Right cardiac atrium (tissue), 5 donors: Measurements from ENCODE around the gene LMLN. TPM values are rescaled to one million over a fixed set of nuclear protein-coding genes. Genes with fewer than 3 reads are reported as not detected.
"Not testable (repeated sequence)": the region's sequence is repeated elsewhere in the genome, so short reads cannot be mapped to it uniquely, and the experiment has no call there.

Source experiments
- ATAC-seq, 2 donors: fragments of 200-7000 bp; cut with Tn5 transposase; one replicate each; pipeline versions ENCODE4 v1.8.0 to v1.9.1; 2020; ENCODE audit warnings: moderate library complexity in 2 of 2, mild to moderate bottlenecking in 1 of 2
- DNase-seq, 3 donors: peaks; one replicate each; pipeline ENCODE4 v3.0.0-alpha.2; 2020
- H3K27ac ChIP-seq: one replicate; pipeline ENCODE4 v1.5.1; 2013; ENCODE audit warnings: mild to moderate bottlenecking, low read length, control low read depth, moderate library complexity
- H3K27me3 ChIP-seq: one replicate; pipeline ENCODE4 v1.6.1; 2013; ENCODE audit not compliant: control insufficient read depth, insufficient read depth
- H3K4me1 ChIP-seq: one replicate; pipeline ENCODE4 v1.6.1; 2013; ENCODE audit warnings: low read length; ENCODE audit not compliant: control insufficient read depth, insufficient read depth
- H3K4me3 ChIP-seq: one replicate; pipeline ENCODE4 v1.5.1; 2013; ENCODE audit warnings: low read length, control low read depth
- H3K9me3 ChIP-seq: one replicate; pipeline ENCODE4 v1.6.1; 2013; ENCODE audit warnings: low read length; ENCODE audit not compliant: control insufficient read depth
- WGBS: extraction: QIAGEN DNeasy Blood & Tissue Kit; methylation state at CpG from one replicate; pipeline ENCODE4 v1.1.7; 2013; 5-methylcytosine and 5-hydroxymethylcytosine counted together
- intact Hi-C, 4 donors: fragments of 100-400 bp; cut with DNase I; formaldehyde crosslinking; loops; one replicate each; pipeline versions ENCODE4 v1.11.0 to v1.14.0; 2022 to 2023
- long read RNA-seq, 4 donors: library from polyadenylated mRNA; unstranded; transcript quantifications; one replicate each; pipeline ENCODE4 v2.0.0, GENCODE V29; 2020 to 2021
- polyA plus RNA-seq: library from polyadenylated mRNA; stranded (reverse); fragments of 200-250 nt; gene quantifications from one replicate; pipeline ENCODE4 v1.2.3, GENCODE V29; 2013
- total RNA-seq, 4 donors: library from RNA; stranded (reverse); fragmentation: NEBNext Ultra II Directional; extraction: Animal tissue kit (Norgen Biotek cat#: 25700); gene quantifications; one replicate each; pipeline ENCODE4 v1.2.1, GENCODE V29; 2021
- donor health status: healthy with polysubstance abuse.
- donor health status: DM: no; HTN: yes; CAD: no.
- donor health status: DM: no; HTN: no; CAD: no.
- donor health status: DM: no; HTN: yes; CAD: no; lungs with severe emphysema.
- donor health status: DM: yes; HTN: yes; CAD: no.

LMLN gene
- total RNA-seq (1 to 10 TPM; 5.4 to 7.9 (median 6.5) TPM), polyA plus RNA-seq (2.6 TPM)
- long read RNA-seq, donor 1, full-length matches to known transcripts = 7 of 14 reads
- long read RNA-seq, donor 1, partial matches to known transcripts = 1 of 14 reads
- long read RNA-seq, donor 1, other reads (novel, unspliced or antisense) = 6 of 14 reads
- long read RNA-seq, donor 2, full-length matches to known transcripts = 1 of 3 reads
- long read RNA-seq, donor 2, partial matches to known transcripts = 1 of 3 reads
- long read RNA-seq, donor 2, other reads (novel, unspliced or antisense) = 1 of 3 reads
- long read RNA-seq, donor 3, full-length matches to known transcripts = 12 of 18 reads
- long read RNA-seq, donor 3, partial matches to known transcripts = 0 of 18 reads
- long read RNA-seq, donor 3, other reads (novel, unspliced or antisense) = 6 of 18 reads
- long read RNA-seq, donor 4, partial matches to known transcripts = 0 of 3 reads
- long read RNA-seq, donor 4, other reads (novel, unspliced or antisense) = 1 of 3 reads

- under 1% methylated on average over 62 of the region's 62 CpGs for WGBS
- peak within 1 kb of the TSS; percentile 53 for H3K4me3 ChIP-seq
Observed at GRCh38 chr3:197959891-197960693, at the start of gene LMLN. TSS of gene LMLN (plus strand) at chr3:197960217. CDS start at chr3:197960246, 29 bp downstream.

GRCh38 chr3:197912741-197913476 is 47.1 kb upstream of the LMLN start:
- H3K4me3 ChIP-seq = no peak overlapping the region
- intact Hi-C loops = no loop called here
- 72% methylated on average over 33 of the region's 33 CpGs for WGBS

More at GRCh38 chr3:197959891-197960693, at the start of gene LMLN:
- DNase-seq (peak; percentile 97 to 98 (median 98)), ATAC-seq (peak; percentile 98)
- H3K9me3 ChIP-seq = no peaks in the 10 kb centered on the region
- peak within 1 kb of the TSS; percentile 78 for H3K27ac ChIP-seq
- intact Hi-C loops = no loop called here
- no peaks in the 10 kb centered on the region for H3K4me1 ChIP-seq
- H3K27me3 ChIP-seq = no peaks in the 10 kb centered on the region

GRCh38 chr3:197913641-197914380 is 46.2 kb upstream of the LMLN start:
- Histone ChIP-seq H3K4me1 (no peaks in the 10 kb centered on the region), H3K27me3 (no peaks in the 10 kb centered on the region), H3K27ac (no peak overlapping the region), H3K9me3 (no peaks in the 10 kb centered on the region), H3K4me3 (no peak overlapping the region)
- ATAC-seq = no peak
- intact Hi-C loops = no loop called here
- DNase-seq = no peak
- 93% methylated on average over 12 of the region's 12 CpGs for WGBS

More at GRCh38 chr3:197912741-197913476, 47.1 kb upstream of the LMLN start:
- Histone ChIP-seq H3K9me3 (no peaks in the 10 kb centered on the region), H3K27ac (no peak overlapping the region), H3K4me1 (no peaks in the 10 kb centered on the region), H3K27me3 (no peaks in the 10 kb centered on the region)
- peak in 2 of 3 donors; percentile 61 to 67 for DNase-seq
- ATAC-seq = peak; percentile 61 to 68

- DNase-seq, H3K27me3 ChIP-seq, ATAC-seq, H3K4me1 ChIP-seq, H3K27ac ChIP-seq, H3K4me3 ChIP-seq, intact Hi-C loops, H3K9me3 ChIP-seq: not testable (repeated sequence)
- 86% methylated on average over 22 of the region's 24 CpGs for WGBS
Observed at GRCh38 chr3:197921429-197922275, 38.4 kb upstream of the LMLN start.

GRCh38 chr3:197926418-197926817 is 33.6 kb upstream of the LMLN start:
- H3K4me3 ChIP-seq = no peak overlapping the region
- ATAC-seq = peak in 1 of 2 donors; percentile 44
- no peak for DNase-seq
- H3K27ac ChIP-seq = no peak overlapping the region
- no peaks in the 10 kb centered on the region for H3K4me1 ChIP-seq
- no peaks in the 10 kb centered on the region for H3K9me3 ChIP-seq
- intact Hi-C loops = no loop called here
- WGBS = 66% methylated on average over 7 of the region's 7 CpGs
- H3K27me3 ChIP-seq = no peaks in the 10 kb centered on the region

- intact Hi-C loops, H3K4me1 ChIP-seq, H3K27me3 ChIP-seq, H3K9me3 ChIP-seq, ATAC-seq, H3K27ac ChIP-seq, H3K4me3 ChIP-seq, DNase-seq: not testable (repeated sequence)
- 94% methylated on average over 3 of the region's 3 CpGs for WGBS
Observed at GRCh38 chr3:197927578-197927977, 32.4 kb upstream of the LMLN start.

GRCh38 chr3:197936819-197937384 is 23.1 kb upstream of the LMLN start:
- Histone ChIP-seq H3K27me3 (no peaks in the 10 kb centered on the region), H3K9me3 (no peaks in the 10 kb centered on the region), H3K4me1 (no peaks in the 10 kb centered on the region), H3K4me3 (no peak overlapping the region), H3K27ac (no peak overlapping the region)
- DNase-seq (no peak), ATAC-seq (no peak)
- intact Hi-C loops = no loop called here
- 92% methylated on average over 15 of the region's 15 CpGs for WGBS

- intact Hi-C loops = loop anchor here in 1 of 4 donors (5.0 kb wide), 1 partner anchor 34 kb away; no protein-coding TSS in a partner anchor
- H3K27ac ChIP-seq = no peak overlapping the region
- no peaks in the 10 kb centered on the region for H3K27me3 ChIP-seq
- 95% methylated on average over 1 of the region's 1 CpG for WGBS
- ATAC-seq (no peak), DNase-seq (no peak)
- H3K4me3 ChIP-seq = no peak overlapping the region
- H3K9me3 ChIP-seq = no peaks in the 10 kb centered on the region
- no peaks in the 10 kb centered on the region for H3K4me1 ChIP-seq
Observed at GRCh38 chr3:197940745-197941384, 19.2 kb upstream of the LMLN start.

- WGBS = 45% methylated on average over 2 of the region's 2 CpGs
- peak in 1 of 2 donors; percentile 41 for ATAC-seq
- intact Hi-C loops = loop anchor here in 1 of 4 donors (5.0 kb wide), 1 partner anchor 36 kb away; no protein-coding TSS in a partner anchor
Observed at GRCh38 chr3:197942956-197943556, 17.0 kb upstream of the LMLN start.

More at GRCh38 chr3:197942956-197943556, 17.0 kb upstream of the LMLN start:
- Histone ChIP-seq H3K4me1 (no peaks in the 10 kb centered on the region), H3K4me3 (no peak overlapping the region), H3K27me3 (no peaks in the 10 kb centered on the region), H3K9me3 (no peaks in the 10 kb centered on the region), H3K27ac (no peak overlapping the region)
- no peak for DNase-seq
